ENCODE results near the gene GAL.

Gene GAL

DNA sequence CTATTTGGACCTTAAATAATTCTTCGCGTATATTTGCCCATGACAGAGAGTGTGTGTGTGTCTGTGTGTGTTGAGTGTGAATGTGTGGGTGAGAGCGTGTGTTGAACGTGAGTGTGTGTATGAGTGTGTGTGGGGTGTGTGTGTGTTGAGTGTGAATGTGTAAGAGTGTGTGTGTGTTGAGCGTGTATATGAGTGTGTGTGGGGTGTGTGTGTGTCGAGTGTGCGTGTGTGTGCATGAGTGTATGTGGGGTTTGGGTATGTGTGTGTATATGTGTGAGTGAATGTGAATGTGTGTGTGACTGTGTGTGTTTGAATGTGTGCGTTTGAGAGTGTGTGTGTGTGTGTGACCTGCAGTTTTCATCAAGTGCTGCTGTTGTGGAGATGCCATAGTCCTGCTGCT lies 26.8 kb downstream of the GAL start:
- no peak for DNase-seq (ENCODE audit: low spot score)

- no peak for DNase-seq (ENCODE audit: low spot score)
Observed at GRCh38 chr11:68714060-68714856, 29.9 kb downstream of the GAL start.

- DNase-seq (ENCODE audit: low spot score): no peak
Observed at GRCh38 chr11:68715456-68716122, 31.2 kb downstream of the GAL start.

DNA sequence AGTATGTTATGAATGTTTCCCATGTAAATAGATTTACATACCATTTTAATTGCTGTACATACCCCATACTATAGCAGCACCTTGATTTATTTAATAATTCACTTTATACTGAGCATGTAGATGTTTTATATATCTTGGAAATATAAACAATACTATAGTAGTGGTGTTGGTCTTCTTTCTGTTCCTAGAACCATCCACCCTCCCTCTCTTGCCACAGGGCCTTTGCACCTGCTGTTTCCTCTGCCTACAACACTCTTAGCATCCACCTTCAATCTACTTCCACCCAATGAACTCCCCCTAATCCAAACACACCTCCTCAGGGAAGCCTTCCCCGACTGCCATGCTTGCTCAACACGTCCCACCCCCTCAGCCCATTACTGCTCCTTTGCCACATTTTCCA lies 36.7 kb downstream of the GAL start:
- DNase-seq (ENCODE audit: low spot score): no peak

DNA sequence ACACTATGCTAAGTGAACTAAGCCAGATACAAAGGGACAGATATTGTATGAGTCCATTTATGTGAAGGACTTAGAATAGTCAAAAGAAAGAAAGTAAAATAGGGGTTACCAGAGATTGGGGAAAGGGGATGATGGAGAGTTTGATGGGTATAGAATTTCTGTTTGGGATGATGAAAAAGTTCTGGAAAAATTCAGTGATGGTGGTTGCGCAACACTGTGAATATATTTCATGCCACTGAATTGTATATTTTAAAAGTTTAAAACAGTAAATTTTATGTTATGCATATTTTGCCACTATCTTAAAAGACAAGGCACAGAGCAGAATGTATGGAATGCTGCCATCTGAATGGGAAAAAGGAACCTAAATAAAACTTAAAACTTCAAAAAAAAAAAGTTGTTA lies 37.8 kb downstream of the GAL start:
- no peak for DNase-seq (ENCODE audit: low spot score)

DNA sequence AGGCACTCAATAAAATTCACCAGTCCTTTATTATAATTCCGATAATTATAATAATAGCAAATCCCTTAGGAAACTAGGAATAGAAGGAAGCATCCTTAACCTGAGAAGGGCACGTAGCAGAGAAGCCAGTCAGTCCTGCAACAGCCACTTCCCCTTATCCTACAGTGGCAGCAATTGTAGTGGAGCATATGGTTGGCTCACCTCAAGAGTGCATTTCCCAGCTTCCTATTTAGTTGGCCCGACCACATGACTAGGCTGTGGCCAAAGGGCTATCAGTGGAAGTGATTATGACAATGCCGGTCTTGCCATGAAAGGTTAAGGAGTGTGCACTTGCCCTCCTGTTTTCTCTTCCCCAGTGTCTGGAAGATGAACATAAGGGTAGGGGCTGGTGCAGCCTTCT lies 39.9 kb downstream of the GAL start:
- DNase-seq (ENCODE audit: low spot score): no peak

- DNase-seq (ENCODE audit: low spot score): no peak
Observed at GRCh38 chr11:68727783-68728182, 43.4 kb downstream of the GAL start.

GRCh38 chr11:68734111-68734510 lies 49.8 kb downstream of the GAL start:
- no peak for DNase-seq (ENCODE audit: low spot score)

GRCh38 chr11:68735125-68735524 lies 50.8 kb downstream of the GAL start:
- DNase-seq (ENCODE audit: low spot score): no peak

- DNase-seq (ENCODE audit: low spot score): no peak
Observed at GRCh38 chr11:68735646-68736045, 51.3 kb downstream of the GAL start.

All from RKO (cell line).